HepG2 (cell line): Measurements from ENCODE around the gene MACROD2. TPM values are rescaled to one million over a fixed set of nuclear protein-coding genes. Genes with fewer than 3 reads are reported as not detected.

ENCODE experiments used
- ATAC-seq: fragments of 200-7000 bp; cut with Tn5 transposase; 3 replicates; pipeline ENCODE4 v1.9.1; 2020; ENCODE audit warnings: mild to moderate bottlenecking, moderate library complexity
- BruUV-seq: library from RNA; stranded (reverse); fragments of 400-500 nt; replicated peaks from 2 replicates; lab custom pipeline; 2021; lab: Mats Ljungman, UMichigan
- CTCF ChIA-PET: fragments of 300-600 bp; formaldehyde crosslinking; extraction: SDS; loops from one replicate; lab custom pipeline; 2021; ENCODE audit warnings: low total read pairs, inconsistent platforms, low intra/inter-chr PET ratio; lab: Yijun Ruan, JAX
- POLR2A ChIA-PET: fragments of 350-600 bp; sonication (Branson Sonifier 250); formaldehyde crosslinking; loops from one replicate; lab custom pipeline; 2020; ENCODE audit warnings: antibody characterized with exemption, inconsistent platforms; lab: Yijun Ruan, JAX
- DNase-seq: peaks from one replicate; pipeline ENCODE4 v3.0.0-alpha.2; 2015; ENCODE audit warnings: low spot score
- FAIRE-seq: peaks from 3 replicates; lab custom pipeline; 2011; peaks lifted over from hg19 to GRCh38; lab: Jason Lieb, UNC
- H2AFZ ChIP-seq: one replicate; pipeline ENCODE4 v1.6.1; 2011; ENCODE audit warnings: low read length, inconsistent platforms
- H3K27ac ChIP-seq: fragments of 300-600 bp; 3 replicates; pipeline ENCODE4 v1.8.0; 2011; ENCODE audit warnings: mixed run types, mild to moderate bottlenecking, mixed read lengths, low read length, inconsistent platforms; ENCODE audit not compliant: insufficient read depth; ENCODE audit errors: extremely low read length
- H3K27me3 ChIP-seq, 2 experiments: fragments of 200-600 bp in 1 of 2; 2 replicates in 1 of 2; 3 replicates in 1 of 2; pipeline versions ENCODE4 v1.6.0 to v1.8.0; 2011; ENCODE audit warnings: low read length in 2 of 2, mild to moderate bottlenecking in 2 of 2, moderate library complexity in 2 of 2, inconsistent platforms in 1 of 2; ENCODE audit not compliant: insufficient read depth in 2 of 2, control insufficient read depth in 1 of 2
- H3K36me3 ChIP-seq, 2 experiments: fragments of 200-600 bp in 1 of 2; replicated peaks in 1 of 2; 2 replicates in 1 of 2; 3 replicates in 1 of 2; pipeline versions ENCODE4 v1.5.1 to v1.8.0; 2011; ENCODE audit warnings: low read length in 2 of 2, inconsistent platforms in 1 of 2; ENCODE audit not compliant: insufficient read depth in 2 of 2, control insufficient read depth in 1 of 2
- H3K4me1 ChIP-seq: 2 replicates; pipeline ENCODE4 v1.5.1; 2012; ENCODE audit warnings: low read length, inconsistent platforms; ENCODE audit not compliant: insufficient read depth
- H3K4me2 ChIP-seq: 2 replicates; pipeline ENCODE4 v1.6.0; 2011; ENCODE audit warnings: low read depth, low read length, inconsistent platforms
- H3K4me3 ChIP-seq, 3 experiments: fragments of 200-600 bp in 1 of 3; sonication (generic), shearing (Covaris generic) in 1 of 3; replicated peaks in 1 of 3; 2 replicates each; pipeline ENCODE4 v1.5.1; 2011 to 2016; ENCODE audit warnings: low read length in 3 of 3, inconsistent platforms in 2 of 3, low read depth in 2 of 3, mild to moderate bottlenecking in 2 of 3, control low read depth in 1 of 3, mixed read lengths in 1 of 3; ENCODE audit not compliant: insufficient read depth in 1 of 3
- H3K79me2 ChIP-seq: one replicate; pipeline ENCODE4 v1.6.1; 2011; ENCODE audit warnings: low read length, inconsistent platforms; ENCODE audit not compliant: insufficient read depth
- H3K9ac ChIP-seq: 2 replicates; pipeline ENCODE4 v1.6.0; 2011; ENCODE audit warnings: mild to moderate bottlenecking, low read depth, low read length, inconsistent platforms; ENCODE audit not compliant: insufficient read depth
- H3K9me3 ChIP-seq: 2 replicates; pipeline ENCODE4 v1.5.1; 2012; ENCODE audit warnings: mild to moderate bottlenecking, low read length
- H4K20me1 ChIP-seq: 2 replicates; pipeline ENCODE4 v1.6.0; 2011; ENCODE audit warnings: inconsistent platforms, mild to moderate bottlenecking, low read length, moderate library complexity; ENCODE audit not compliant: insufficient read depth
- FOXA1 ChIP-seq, 2 experiments: fragments of 450-650 bp in 1 of 2; sonication (generic) in 1 of 2; formaldehyde crosslinking in 1 of 2; IDR thresholded peaks; 2 replicates each; pipeline versions ENCODE4 v1.4.0 to v1.6.1; 2016 to 2020; ENCODE audit warnings: missing genetic modification reagents in 1 of 2
- FOXP1 ChIP-seq, 2 experiments: fragments of 450-650 bp in 1 of 2; IDR thresholded peaks; 2 replicates each; pipeline ENCODE4 v1.6.1; 2017 to 2018; ENCODE audit warnings: antibody characterized with exemption in 1 of 2
- NONO ChIP-seq, 2 experiments: fragments of 450-650 bp in 1 of 2; sonication (generic) in 1 of 2; formaldehyde crosslinking in 1 of 2; IDR thresholded peaks in 1 of 2; conservative IDR thresholded peaks in 1 of 2; 2 replicates each; pipeline versions ENCODE4 v1.6.1 to v1.8.0; 2017 to 2022; ENCODE audit warnings: mild to moderate bottlenecking in 1 of 2, missing genetic modification reagents in 1 of 2, moderate library complexity in 1 of 2
- WIZ ChIP-seq: sonication (generic); formaldehyde crosslinking; IDR thresholded peaks from 2 replicates; pipeline ENCODE4 v1.5.1; 2020; ENCODE audit warnings: mild to moderate bottlenecking, missing genetic modification reagents
- ZNF251 ChIP-seq: sonication (generic); formaldehyde crosslinking; IDR thresholded peaks from 2 replicates; pipeline ENCODE4 v1.9.0; 2021; ENCODE audit warnings: mild to moderate bottlenecking, missing genetic modification reagents
- ZNF282 ChIP-seq: fragments of 450-650 bp; IDR thresholded peaks from 2 replicates; pipeline ENCODE4 v1.6.1; 2018; ENCODE audit not compliant: partially characterized antibody
- WGBS: methylation state at CpG from one replicate; pipeline ENCODE4 v1.1.6; 2017; ENCODE audit warnings: low lambda C conversion rate; 5-methylcytosine and 5-hydroxymethylcytosine counted together
- in situ Hi-C: cut with HindIII; loops from 2 replicates; pipeline ENCODE4 v1.10.0; 2017; ENCODE audit warnings: low pct_unique_long_range_greater_than_20kb; ENCODE audit not compliant: extremely low pct_ligation_motif_present
- intact Hi-C: fragments of 100-400 bp; cut with micrococcal nuclease; formaldehyde crosslinking; loops from one replicate; pipeline ENCODE4 v1.10.0; 2022; ENCODE audit not compliant: unreplicated experiment
- polyA plus RNA-seq, 8 experiments: library from polyadenylated mRNA; depleted of rRNA in 3 of 8; stranded (reverse) in 7 of 8; unstranded in 1 of 8; fragments of >200 nt; fragmentation: Illumina TruSeq in 4 of 8; extraction: Trizol in 4 of 8; gene quantifications; 2 replicates each; pipeline versions ENCODE4 v1.2.1 to v1.2.3, GENCODE V29; 2011 to 2016; ENCODE audit warnings: low read depth in 4 of 8, missing spikeins in 1 of 8, mixed read lengths in 1 of 8; ENCODE audit not compliant: insufficient read depth in 1 of 8
- total RNA-seq, 5 experiments: library from RNA; depleted of rRNA; stranded (reverse); fragments of >200 nt; fragmentation: Illumina TruSeq; extraction: Trizol; gene quantifications; 2 replicates each; pipeline ENCODE4 v1.2.3, GENCODE V29; 2016; ENCODE audit warnings: low read depth in 1 of 5
- TF ChIP-seq, protein P1 (sequence below): sonication (generic); formaldehyde crosslinking; IDR thresholded peaks from 2 replicates; pipeline ENCODE4 v1.4.0; 2020; ENCODE audit warnings: low read depth, mild to moderate bottlenecking, missing genetic modification reagents
- TF ChIP-seq, protein P2 (sequence below): sonication (generic); formaldehyde crosslinking; IDR thresholded peaks from 2 replicates; pipeline ENCODE4 v1.5.1; 2020; ENCODE audit warnings: missing genetic modification reagents, mild to moderate bottlenecking, borderline replicate concordance

MACROD2 gene
- total and polyA plus RNA-seq, 2 of the 13 experiments (the other 11 are each of a cell fraction or from before 2014, with no cell fraction given), result 0.13 to 0.51 TPM

DNA sequence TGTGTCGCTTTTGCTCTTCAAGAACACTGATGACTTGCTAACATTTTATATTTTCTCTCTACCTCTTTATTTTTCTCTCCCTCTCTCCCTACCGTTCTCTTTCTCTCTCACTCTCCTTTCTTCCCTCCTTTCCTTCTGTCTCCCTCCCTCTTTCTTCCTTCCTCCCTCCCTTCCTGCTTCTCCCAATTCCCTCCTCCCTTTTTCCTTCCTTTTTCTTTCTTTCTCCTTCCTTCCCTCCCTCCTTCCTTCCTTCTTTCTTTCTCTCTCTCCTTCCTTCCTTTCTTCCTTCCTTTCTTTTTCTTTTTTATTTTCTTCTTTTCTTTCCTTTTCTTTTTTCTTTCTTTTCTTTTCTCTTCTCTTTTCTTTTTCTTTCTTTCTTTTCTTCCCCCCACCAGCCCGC, 1511.8 kb downstream of the MACROD2 start:
- WGBS, result 34% methylated on average over 3 of the region's 3 CpGs
- FAIRE-seq (no peak), ATAC-seq (no peak)
- intact Hi-C loops, result no loop called here
- no peaks in the 10 kb centered on the region for H3K36me3 ChIP-seq
- H3K4me1 ChIP-seq, result no peaks in the 10 kb centered on the region
- no peaks in the 10 kb centered on the region for H4K20me1 ChIP-seq
- POLR2A ChIA-PET, result no interaction called here
- peaks cover 100% of the 10 kb centered on the region for H3K9me3 ChIP-seq
- no TSS peak for BruUV-seq
- no peak overlapping the region for H3K4me2 ChIP-seq
- in situ Hi-C loops, result no loop called here
- CTCF ChIA-PET, result no interaction called here
- H3K27ac ChIP-seq, result no peak overlapping the region
- no peaks in the 10 kb centered on the region for H3K27me3 ChIP-seq
- no peak overlapping the region for H3K4me3 ChIP-seq
- no peaks in the 10 kb centered on the region for H3K79me2 ChIP-seq
- TF ChIP-seq NONO (IDR thresholded peaks at IDR 0.05) (0 out of 2 replicates have a peak, but pooled peaks have one; percentile 73), NONO (CRISPR knock-in tag; conservative IDR thresholded peaks at IDR 0.05) (no peak), FOXP1 (IDR thresholded peaks at IDR 0.05) (peak; percentile 37; the same call in 1 of the 2 replicates), FOXP1 (CRISPR knock-in tag; IDR thresholded peaks at IDR 0.05) (no peak), WIZ (CRISPR knock-in tag) (no peak), ZNF282 (peak; percentile 67)
- TF ChIP-seq, all 625 proteins: peak for 3
- DNase-seq, result no peak
- H2AFZ ChIP-seq, result no peak overlapping the region
- no peak overlapping the region for H3K9ac ChIP-seq

DNA sequence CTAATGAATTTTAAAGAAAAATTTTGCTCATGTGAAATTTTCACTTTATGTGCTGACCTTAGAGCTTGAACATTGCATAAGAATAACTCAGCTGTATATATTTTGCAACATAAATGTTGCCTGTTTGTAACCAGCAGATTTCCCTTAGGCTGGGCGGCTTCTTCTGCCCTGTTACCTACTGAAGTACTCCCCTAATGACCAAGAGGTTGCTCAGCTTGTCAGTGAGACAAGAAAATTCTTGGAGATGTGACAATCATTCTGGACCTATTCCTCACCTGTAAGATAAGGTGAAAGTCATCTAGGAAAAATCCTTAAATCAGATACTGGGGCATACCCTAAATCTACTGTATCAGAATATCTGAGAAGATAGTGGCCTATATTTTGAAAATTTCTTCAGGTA, 1516.2 kb downstream of the MACROD2 start:
- BruUV-seq, result no TSS peak

More for the DNA sequence above, 1516.2 kb downstream of the MACROD2 start:
- no peak for DNase-seq
- Histone ChIP-seq H3K27ac (no peak overlapping the region), H3K4me2 (no peak overlapping the region), H3K36me3 (no peaks in the 10 kb centered on the region), H3K79me2 (no peaks in the 10 kb centered on the region), H3K27me3 (no peaks in the 10 kb centered on the region), H3K9me3 (peaks cover 98% of the 10 kb centered on the region), H3K4me3 (no peak overlapping the region), H3K9ac (no peak overlapping the region), H2AFZ (no peak overlapping the region), H4K20me1 (no peaks in the 10 kb centered on the region), H3K4me1 (no peaks in the 10 kb centered on the region)
- FAIRE-seq, result no peak
- CTCF ChIA-PET, result no interaction called here
- TF ChIP-seq, protein P1, sequence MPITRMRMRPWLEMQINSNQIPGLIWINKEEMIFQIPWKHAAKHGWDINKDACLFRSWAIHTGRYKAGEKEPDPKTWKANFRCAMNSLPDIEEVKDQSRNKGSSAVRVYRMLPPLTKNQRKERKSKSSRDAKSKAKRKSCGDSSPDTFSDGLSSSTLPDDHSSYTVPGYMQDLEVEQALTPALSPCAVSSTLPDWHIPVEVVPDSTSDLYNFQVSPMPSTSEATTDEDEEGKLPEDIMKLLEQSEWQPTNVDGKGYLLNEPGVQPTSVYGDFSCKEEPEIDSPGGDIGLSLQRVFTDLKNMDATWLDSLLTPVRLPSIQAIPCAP (CRISPR knock-in tag), result no peak
- TF ChIP-seq ZNF251 (CRISPR knock-in tag) (no peak), FOXA1 (IDR thresholded peaks at IDR 0.05) (no peak), FOXA1 (CRISPR knock-in tag; IDR thresholded peaks at IDR 0.05) (no peak)
- TF ChIP-seq, protein P2, sequence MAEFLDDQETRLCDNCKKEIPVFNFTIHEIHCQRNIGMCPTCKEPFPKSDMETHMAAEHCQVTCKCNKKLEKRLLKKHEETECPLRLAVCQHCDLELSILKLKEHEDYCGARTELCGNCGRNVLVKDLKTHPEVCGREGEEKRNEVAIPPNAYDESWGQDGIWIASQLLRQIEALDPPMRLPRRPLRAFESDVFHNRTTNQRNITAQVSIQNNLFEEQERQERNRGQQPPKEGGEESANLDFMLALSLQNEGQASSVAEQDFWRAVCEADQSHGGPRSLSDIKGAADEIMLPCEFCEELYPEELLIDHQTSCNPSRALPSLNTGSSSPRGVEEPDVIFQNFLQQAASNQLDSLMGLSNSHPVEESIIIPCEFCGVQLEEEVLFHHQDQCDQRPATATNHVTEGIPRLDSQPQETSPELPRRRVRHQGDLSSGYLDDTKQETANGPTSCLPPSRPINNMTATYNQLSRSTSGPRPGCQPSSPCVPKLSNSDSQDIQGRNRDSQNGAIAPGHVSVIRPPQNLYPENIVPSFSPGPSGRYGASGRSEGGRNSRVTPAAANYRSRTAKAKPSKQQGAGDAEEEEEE, result no peak
- in situ Hi-C loops, result no loop called here
- 25% methylated on average over 1 of the region's 1 CpG for WGBS
- intact Hi-C loops, result no loop called here
- no peak for ATAC-seq
- POLR2A ChIA-PET, result no interaction called here
